Epidermal melanocyte (primary cell): ENCODE results near the gene IGF2.
"Not testable (repeated sequence)": the region's sequence is repeated elsewhere in the genome, so short reads cannot be mapped to it uniquely, and the experiment has no call there.

Experiments used
- DNase-seq: peaks from one replicate; pipeline ENCODE4 v3.0.0; 2011; ENCODE audit warnings: low spot score; ENCODE audit not compliant: insufficient read length

The IGF2 gene

DNA sequence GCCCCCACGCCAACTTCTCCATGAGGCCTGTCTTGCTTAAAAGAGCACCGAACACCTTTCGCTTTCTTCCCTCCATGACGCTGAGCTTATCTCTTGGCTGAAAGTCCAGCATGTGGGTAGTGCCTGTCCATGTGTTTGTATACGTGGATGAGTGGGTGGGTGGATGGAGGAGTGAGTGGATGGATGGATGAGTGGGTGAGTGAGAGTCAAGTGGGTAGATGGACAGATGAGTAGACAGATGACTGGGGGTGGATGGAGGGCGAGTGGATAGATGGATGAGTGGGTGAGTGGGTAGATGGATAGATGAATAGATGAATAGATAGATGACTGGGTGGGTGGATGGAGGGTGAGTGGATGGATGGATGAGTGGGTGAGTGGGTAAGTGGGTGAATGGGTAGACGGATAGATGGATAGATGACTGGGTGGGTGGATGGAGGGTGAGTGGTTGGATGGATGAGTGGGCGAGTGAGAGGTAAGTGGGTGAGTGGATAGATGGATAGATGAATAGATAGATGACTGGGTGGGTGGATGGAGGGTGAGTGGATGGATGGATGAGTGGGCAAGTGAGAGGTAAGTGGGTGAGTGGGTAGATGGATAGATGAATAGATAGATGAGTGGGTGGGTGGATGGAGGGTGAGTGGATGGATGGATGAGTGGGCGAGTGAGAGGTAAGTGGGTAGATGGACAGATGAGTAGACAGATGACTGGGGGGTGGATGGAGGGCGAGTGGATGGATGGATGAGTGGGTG, 14.3 kb downstream of the IGF2 start:
- DNase-seq: not testable (repeated sequence)

DNA sequence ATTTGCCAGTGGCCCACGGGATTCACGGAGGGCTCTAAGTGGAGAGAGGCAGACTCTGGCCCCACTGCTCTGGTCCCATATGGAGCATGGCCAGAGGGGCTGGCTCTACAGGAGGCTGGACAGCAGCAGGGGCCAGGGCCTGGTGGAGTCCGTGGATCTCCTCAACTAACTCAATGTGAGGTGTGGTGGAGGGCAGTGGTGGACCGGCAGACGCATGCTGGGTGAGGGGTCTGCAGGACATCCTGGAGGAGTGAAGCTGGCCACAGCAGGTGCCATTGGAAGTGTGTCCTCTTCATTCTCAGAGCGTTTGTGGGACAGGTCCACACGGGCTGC, 15.6 kb downstream of the IGF2 start:
- DNase-seq: no peak

DNA sequence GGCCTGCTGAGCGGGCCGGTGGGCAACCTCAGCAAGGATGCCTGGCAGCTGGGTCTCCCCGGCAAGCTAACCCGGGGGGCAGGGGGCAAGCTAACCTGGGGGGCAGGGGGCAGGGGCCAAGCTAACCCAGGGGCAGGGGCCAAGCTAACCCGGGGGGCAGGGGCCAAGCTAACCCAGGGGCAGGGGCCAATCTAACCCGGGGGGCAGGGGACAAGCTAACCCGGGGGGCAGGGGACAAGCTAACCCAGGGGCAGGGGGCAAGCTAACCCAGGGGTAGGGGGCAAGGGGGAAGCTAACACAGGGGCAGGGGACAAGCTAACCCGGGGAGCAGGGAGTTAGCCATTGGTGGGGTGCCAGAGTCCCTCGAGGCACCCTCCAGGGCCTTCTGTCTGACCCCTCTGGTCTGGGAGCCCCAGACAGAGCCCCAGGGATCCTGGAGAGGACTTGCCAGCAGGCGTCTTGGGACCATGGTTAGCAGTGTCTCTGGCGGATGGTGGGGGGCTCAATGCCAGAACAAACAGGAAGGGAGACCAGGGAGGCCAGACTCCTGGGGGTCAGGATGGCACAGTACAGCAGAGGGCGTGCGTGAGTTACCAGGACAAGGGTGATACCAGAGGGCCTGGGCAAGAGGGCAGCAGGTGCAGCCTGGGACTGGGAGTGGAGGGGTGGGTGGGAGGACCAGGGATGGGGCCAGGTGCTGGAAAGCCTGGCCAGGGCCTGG, 16.1 kb downstream of the IGF2 start:
- no peak for DNase-seq

DNA sequence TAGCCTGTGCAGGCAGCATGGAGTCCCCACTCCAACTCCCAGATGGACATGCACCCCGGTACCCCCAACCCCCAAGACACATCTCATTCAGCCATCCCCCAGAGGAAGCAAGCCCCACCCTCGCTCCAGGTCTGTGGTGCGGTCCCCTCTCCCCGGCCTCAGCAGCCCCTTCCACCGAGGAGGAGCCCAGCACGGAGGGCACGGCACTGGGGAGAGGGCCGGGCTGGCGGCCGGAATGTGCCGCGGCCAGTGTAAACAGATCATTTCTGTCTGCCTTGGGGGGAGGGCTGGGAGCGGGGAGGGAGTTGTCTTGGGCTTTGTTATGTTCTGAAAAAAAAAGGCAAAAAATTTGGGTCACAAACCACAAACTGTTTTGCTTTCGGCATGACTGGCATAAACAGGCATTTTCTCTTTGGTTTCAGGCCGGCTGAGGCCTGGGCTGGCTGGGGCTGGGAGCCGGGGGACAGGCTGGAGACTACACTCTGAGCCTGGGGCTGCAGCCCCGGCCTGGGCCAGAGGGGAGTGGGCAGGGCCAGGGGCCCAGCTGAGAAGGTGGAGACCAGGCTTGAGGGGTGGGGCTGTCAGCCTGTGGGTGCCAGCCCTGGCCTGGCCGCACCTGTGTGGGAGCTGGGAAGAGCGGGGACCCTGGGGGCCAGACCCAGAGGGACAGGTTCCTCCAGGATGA, 16.8 kb downstream of the IGF2 start:
- DNase-seq: peak; percentile 44

DNA sequence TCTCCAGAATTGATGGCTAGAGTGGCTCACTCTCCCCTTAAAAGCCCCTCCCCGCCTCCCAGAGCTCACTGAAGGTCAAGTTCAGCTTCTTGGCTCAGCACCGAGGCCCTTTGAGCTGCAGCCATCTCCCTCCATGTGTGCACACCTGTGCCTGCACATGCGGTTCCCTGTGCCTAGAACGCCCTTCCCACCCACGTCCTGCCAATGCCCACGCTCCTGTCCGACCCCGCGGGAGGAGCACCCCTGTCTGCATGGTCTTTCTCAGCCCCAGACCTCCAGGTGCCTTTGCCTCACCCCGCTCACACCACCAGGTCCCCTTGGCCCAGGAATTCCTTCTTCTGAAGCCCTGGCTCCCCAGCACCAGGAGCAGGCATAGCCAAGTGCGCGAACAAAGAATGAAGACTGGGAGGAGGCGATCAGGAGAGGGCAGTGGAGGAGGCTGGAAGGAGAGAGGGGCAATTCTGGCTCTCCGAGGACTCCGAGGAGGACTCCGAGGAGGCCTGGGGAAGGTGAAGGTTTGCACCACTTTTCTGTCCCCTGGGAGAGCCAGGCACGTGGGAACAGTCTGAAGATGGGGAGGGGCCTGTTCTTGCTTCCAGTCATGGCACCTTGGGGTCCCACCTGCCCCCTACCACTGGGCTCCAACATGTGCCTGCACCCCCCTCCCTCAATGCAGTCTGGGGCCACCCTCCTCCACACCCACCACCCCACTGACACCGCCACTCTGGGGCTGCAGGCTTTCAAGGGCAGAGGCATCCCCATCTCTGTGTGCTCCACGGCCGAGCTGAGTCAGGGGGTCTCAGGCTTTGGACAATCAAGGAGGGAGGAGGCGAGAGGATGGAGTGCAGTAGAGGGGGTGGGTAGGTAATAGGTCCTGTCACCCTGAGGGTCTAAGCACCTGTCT, 17.7 kb downstream of the IGF2 start:
- DNase-seq: no peak

DNA sequence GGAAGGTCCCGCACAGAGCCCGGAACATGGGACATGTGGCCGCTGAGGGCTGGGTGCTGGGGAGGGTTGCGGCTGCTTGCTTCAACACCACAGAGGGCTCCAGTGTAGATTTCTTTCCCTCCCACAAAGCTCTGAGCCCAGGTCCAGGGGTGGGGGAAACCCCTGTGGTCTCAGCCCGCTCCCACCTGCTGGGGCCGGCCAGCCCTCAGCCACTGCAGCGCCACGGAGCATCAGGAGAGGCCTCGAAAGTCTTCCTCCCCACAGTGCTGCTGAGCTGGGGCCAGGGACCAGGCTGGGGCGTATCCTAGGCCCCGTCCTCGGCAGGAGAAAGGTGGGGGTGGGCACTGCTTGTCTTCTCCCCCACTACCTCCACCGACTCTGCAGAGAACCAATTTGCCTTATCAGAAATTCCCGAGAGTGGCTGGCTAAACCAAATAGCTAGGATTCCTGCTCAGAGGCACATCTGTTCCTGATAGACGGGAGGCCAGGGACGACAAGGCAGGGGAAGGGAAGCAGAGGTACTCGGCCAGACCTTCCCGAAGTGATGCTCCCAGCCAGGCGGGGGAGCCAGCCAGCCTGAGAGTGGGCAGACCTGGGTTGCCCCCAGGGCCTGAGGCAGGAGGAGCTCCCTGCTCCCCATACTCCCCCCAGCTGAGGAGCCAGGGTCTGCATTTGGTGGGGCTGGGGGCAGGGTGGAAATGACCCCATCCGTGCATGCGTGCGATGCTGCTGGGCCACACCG, 18.7 kb downstream of the IGF2 start:
- no peak for DNase-seq

DNA sequence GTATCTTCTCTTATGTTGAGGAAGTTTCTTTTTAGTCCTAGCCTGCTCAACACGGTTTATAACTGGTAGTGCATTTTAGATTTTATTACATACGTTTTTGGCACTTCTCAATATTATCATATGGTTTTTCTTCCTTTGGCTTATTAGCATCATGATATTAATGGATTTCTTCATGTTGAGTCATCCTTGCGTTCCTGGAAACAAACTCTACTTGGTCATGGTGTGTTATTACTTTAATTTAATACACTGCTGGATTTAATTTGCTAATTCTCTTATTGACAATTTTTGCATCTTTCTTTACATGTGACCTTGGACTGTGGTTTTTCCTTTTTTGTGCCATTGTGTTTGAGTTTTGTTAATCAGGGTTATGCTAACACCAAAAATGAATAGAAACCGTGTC, 20.5 kb downstream of the IGF2 start:
- DNase-seq: no peak

DNA sequence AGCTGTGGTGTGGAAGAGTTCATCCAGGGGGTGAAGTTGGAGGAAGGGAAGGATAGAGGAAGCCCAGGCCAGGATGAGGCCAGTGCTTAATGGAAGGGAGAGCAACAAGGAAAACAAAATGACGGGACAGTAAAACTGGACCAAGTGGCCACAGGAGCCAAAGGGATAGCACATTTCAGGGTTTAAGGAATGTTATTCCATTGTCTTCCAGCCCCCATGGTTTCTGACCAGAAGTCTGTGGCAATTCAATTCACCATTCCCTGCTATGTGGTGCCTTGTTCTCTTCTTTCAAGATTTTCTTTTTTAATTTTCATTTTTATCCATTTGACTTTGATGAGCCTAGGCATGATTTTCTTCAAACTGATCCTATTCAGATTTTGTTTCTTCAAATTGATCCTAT, 22.5 kb downstream of the IGF2 start:
- no peak for DNase-seq

DNA sequence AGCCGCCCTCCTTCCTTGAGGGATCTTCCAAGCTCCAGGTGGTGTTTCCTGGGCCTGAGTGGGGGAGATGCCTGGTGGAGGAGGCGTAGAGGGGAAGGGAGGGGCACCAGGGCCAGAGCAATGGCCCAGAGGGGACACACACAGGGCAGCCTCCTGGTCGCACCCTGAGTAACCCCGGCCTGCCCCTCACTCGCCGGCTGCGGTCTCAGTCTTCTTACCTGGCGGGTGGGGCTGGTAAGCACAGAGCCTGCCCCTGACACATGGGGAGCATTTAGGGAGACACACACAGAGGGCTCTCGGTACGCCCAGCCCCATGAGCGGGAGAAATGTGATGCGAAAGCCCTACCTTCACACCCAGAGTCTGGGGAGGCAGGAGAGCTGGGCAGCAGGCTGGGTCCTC, 23.9 kb downstream of the IGF2 start:
- no peak for DNase-seq

DNA sequence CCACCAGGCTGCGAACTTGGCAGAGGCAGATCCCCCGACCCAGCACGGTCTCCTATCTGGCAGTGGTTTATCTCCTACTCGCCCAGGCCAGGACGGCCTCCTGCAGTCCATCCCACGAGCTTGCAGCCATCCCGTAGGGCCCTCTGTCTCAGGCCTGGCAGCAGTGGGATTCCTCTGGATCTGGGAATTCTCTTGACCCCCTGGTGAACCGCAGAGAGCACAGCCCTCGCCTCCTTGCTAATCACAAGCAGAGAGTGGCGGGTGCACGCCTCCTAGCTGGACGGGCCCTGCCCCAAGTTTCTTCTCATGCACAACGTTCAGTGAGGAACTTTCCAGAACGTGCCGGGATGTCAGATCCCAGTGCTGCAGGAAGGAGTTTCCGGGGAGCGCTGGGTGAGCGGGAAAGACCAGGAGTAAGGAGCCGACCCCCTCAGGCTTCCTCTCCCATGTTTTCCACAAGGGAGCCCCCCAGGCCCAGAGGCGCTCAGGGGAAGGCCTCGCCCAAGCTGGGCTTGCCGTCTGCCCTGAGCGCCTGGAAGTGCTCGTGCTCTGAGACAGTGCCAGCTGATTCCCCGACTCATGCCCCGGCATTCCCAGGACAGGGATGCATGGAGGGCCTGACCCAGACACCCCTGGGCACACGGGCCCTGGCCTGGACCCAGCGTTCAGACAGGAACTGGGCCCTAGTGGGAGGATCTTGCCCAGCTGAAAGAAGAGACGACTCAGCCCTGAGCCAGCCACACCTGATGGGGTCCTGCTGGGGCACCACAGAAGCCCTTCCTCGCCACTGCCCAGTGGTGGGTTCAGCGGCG, 24.6 kb downstream of the IGF2 start:
- no peak for DNase-seq

DNA sequence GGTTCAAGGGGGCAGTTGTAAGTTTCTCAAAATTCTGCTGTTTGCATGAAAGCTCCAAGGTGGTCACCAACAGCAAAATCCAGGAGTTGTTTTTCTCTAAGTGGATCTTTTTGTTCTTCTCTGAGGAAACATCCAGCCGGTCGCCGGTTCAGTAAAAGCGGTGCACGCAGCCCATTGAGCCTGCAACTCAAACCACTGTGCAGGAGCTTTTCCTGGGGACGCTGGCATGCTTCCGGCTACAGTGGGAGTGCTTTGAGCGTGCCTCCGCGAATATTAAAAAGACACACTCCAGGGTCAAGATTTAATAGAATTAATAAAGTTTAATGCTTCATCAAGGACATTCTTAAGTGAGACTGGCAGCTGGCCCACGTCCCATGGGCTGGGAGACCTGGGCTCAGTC, 25.4 kb downstream of the IGF2 start:
- DNase-seq: no peak

DNA sequence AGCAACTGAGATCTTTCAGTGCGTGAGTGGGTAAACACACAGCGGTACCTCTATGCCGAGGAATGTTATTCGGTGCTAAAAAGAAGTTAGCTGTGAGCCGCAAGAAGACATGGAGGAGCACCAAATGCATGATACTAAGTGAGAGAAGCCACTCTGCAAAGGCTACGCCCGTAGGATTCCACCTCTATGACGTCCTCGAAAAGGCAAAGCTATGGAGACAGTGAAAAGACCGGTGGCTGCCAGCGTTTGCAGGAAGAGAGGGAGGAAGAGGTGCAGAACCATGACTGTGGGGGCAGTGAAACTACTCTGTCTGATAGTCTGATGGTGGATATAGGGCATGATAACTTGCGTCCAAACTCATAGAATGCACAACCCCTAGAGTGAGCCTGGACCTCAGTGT, 28.7 kb downstream of the IGF2 start:
- no peak for DNase-seq

DNA sequence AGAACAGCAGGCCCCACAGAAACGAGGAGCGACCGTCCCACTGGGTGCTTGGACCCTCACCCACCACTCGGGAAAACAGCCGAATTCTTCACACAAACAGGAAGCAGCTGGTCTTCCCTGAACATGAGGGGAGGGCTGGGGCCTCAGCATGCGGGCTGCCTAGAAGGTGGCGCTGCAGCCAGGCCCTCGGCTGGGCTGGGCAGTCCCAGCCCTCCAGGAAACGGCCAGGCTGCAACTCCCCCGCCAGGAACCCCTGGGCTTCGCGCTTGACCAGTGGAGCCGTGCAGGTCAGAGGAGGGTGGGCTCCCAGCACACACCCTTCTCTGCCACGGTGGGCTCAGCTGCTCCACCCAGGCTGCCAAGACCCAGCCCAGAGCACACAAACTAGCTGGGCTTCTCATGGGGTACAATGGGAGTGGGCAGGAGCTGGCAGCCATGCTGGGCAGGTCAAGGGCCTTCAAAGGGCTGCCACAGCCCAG, 29.6 kb downstream of the IGF2 start:
- DNase-seq: no peak

DNA sequence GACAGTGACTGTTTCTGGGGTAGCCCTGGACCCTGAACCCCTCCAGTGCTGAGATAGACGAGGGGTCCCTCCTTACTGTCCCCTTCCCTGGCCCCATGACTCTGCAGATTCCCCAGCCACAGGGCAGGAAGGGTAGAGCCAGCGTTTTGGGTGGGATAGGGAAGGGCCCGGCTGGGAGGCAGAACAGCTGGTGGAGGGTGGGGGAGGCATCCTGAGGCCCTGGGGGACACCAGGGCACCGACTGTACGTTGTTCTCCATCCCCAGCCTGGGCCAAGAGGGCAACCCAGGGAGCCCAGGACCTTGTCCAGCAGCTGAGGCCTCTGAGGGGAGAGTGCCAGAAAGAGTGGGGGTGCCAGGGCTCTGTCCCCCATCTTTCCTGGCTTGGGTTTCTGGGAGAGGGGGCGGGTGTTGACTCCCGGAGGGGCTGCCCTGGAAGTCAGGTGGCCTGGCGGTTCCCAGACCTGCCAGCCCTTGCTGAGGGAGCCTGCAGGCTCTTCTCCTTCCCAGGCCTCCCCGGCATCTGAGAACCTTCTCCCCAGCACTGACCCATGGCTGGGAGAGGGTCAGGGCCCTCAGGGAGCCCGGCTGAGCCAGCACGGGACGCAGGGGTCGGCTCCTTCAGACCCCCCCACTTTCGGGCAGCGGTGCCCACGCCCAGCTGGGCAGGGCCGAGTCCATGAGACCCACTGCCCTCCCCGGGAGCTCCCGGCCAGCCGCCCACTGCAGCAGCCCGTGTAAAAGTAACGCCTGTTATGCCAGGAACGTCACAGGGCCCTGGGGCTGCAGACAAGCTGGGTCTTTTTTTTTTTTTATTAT, 30.3 kb downstream of the IGF2 start:
- DNase-seq: no peak

DNA sequence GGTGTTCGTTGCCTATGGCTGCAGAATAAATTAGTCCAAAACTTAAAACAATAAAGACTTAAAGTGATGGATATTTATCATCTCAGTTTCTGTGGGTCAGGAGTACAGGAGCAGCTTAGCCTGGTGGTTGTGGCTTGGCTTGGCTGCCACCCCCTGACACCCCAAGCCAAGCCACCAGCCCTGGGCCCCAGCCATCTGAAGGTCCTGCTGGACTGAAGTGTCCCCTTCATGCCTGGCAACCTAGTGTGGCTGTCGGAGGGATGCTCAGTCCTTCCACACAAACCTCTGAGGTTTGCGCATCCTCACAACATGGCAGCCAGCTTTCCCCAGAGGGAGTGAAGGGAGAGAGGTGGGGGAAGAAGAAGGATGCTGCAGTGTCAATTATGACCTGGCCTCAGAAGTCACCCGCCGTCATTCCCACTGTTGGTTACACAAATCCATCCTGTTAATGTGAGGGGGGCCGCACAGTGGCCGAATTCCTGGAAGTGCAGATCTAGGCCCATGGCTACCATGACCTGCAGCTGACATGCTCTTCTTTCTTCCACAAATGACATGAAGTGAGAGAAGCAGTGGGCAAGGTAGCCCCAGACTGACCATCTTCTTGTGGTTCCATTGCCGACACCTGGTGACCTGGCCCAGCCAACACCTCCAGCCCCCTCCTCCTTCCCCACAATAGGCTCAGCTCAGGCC, 31.1 kb downstream of the IGF2 start:
- DNase-seq: no peak

DNA sequence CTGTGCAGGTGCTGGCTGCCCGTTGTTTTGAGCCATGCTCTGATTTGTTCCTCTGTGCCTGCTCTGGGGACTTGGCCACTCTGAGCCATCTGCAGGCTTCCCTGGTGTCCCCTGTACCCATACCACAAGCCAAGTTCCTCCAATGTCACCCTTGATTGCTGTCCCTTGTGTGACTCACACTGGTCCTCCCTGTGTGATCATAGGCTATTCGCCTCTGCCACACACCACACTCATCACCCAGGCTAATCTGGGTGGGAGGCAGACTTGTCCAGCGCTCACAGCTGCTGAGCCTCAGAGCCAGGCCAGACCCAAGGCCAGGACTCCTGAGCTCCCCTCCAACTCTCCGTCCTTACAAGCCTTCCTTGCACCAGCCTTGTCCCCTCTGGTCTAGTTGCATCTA, 31.7 kb downstream of the IGF2 start:
- no peak for DNase-seq

DNA sequence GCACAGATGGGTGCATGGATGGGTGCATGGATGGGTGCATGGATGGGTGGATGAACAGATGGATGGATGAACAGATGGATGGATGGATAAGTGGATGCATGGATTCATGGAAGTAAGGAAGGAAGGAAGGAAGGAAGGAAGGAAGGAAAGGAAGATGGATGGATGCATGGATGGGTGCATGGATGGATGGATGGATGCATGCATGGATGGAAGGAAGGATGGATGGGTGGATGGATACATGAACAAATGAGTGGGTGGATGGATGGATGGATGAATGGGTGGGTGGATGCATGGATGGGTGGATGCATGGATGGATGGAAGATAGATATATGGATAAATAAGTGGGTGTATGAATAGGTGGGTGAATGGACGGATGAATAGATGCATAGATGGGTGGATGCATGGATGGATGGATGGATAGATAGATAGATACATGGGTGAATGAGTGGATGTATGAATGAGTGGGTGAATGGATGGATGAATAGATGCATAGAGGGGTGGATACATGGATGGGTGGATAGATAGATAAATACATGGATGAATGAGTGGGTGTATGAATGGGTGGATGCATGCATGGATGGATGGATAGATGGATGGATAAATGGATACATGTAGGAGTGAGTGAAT, 32.5 kb downstream of the IGF2 start:
- DNase-seq: no peak

DNA sequence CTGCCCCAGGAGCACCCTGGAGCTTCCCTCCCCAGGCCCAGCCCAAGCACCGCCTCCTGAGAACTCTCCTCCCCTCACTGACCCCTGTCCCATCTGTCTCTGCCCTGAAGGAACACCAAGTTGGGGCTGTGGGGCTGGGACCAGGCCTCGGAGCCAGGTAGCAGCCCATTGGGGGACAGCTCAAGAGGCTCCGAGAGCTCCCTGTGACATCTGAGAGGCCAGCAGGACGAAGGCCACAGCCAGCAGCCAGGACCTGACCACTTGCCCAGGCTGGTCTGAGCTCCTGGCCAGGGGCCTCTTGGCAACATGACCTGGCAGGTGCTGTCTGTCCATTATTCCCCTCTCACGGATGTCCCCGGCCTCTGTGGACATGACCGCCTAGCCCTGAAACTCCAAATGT, 33.7 kb downstream of the IGF2 start:
- DNase-seq: no peak
